Ishikawa (cell line): ENCODE measurements around the gene DIP2C.

ENCODE experiments used
- CEBPB ChIP-seq: IDR thresholded peaks from 2 replicates; pipeline ENCODE4 v1.6.1; 2012
- CREB1 ChIP-seq: IDR thresholded peaks from 2 replicates; pipeline ENCODE4 v1.6.1; 2012; ENCODE audit warnings: low read depth
- EGR1 ChIP-seq: IDR thresholded peaks from 2 replicates; pipeline ENCODE4 v1.6.1; 2012
- EP300 ChIP-seq: IDR thresholded peaks from 2 replicates; pipeline ENCODE4 v1.6.1; 2012; ENCODE audit warnings: borderline replicate concordance
- FOXM1 ChIP-seq: IDR thresholded peaks from 2 replicates; pipeline ENCODE4 v1.6.1; 2012; ENCODE audit warnings: low read depth, borderline replicate concordance
- MAX ChIP-seq: IDR thresholded peaks from 2 replicates; pipeline ENCODE4 v1.6.1; 2012
- NFIC ChIP-seq: IDR thresholded peaks from 2 replicates; pipeline ENCODE4 v1.6.1; 2012
- RAD21 ChIP-seq: IDR thresholded peaks from 2 replicates; pipeline ENCODE4 v1.6.1; 2012; ENCODE audit warnings: low read depth
- REST ChIP-seq: IDR thresholded peaks from 2 replicates; pipeline ENCODE4 v1.6.1; 2012; ENCODE audit warnings: low read depth, mild to moderate bottlenecking
- TAF1 ChIP-seq: IDR thresholded peaks from 2 replicates; pipeline ENCODE4 v1.6.1; 2012; ENCODE audit warnings: low read depth, mild to moderate bottlenecking
- TCF12 ChIP-seq: IDR thresholded peaks from 2 replicates; pipeline ENCODE4 v1.6.1; 2012; ENCODE audit warnings: low read depth
- TEAD4 ChIP-seq: IDR thresholded peaks from 2 replicates; pipeline ENCODE4 v1.6.1; 2012
- USF1 ChIP-seq: IDR thresholded peaks from 2 replicates; pipeline ENCODE4 v1.6.1; 2012
- YY1 ChIP-seq: IDR thresholded peaks from 2 replicates; pipeline ENCODE4 v1.6.1; 2012; ENCODE audit warnings: low read depth
- ZBTB7A ChIP-seq: IDR thresholded peaks from 2 replicates; pipeline ENCODE4 v1.6.1; 2012; ENCODE audit warnings: low read depth

Gene DIP2C

GRCh38 chr10:436911-437665 lies 252.4 kb downstream of the DIP2C start:
- no peak for TF ChIP-seq NFIC
- no peak for TF ChIP-seq YY1
- TF ChIP-seq TAF1: peak; percentile 37; the same call in 1 of the 2 replicates
- 0 out of 2 replicates have a peak, but pooled peaks have one; percentile 33 for TF ChIP-seq EGR1
- peak; percentile 67 for TF ChIP-seq MAX
- no peak for TF ChIP-seq FOXM1

- TF ChIP-seq TEAD4 (no peak), USF1 (peak; percentile 10; the same call in 1 of the 2 replicates), MAX (peak; percentile 94), TAF1 (peak; percentile 65; the same call in 1 of the 2 replicates), YY1 (no peak), EGR1 (0 out of 2 replicates have a peak, but pooled peaks have one; percentile 11)
Observed at GRCh38 chr10:436013-436697, 253.3 kb downstream of the DIP2C start.

- no peak for TF ChIP-seq EGR1
- no peak for TF ChIP-seq TCF12
- TF ChIP-seq EP300: no peak
- no peak for TF ChIP-seq CEBPB
- no peak for TF ChIP-seq FOXM1
- TF ChIP-seq RAD21: no peak
- TF ChIP-seq USF1: no peak
Observed at GRCh38 chr10:435397-435796, 254.1 kb downstream of the DIP2C start.

- TF ChIP-seq TCF12 (no peak), TAF1 (no peak), CREB1 (no peak), TEAD4 (no peak), EGR1 (no peak), ZBTB7A (no peak), EP300 (no peak), REST (no peak), CEBPB (no peak), NFIC (no peak), YY1 (no peak), USF1 (no peak)
Observed at GRCh38 chr10:429696-430095, 259.8 kb downstream of the DIP2C start.

- TF ChIP-seq USF1 (no peak), MAX (no peak), YY1 (no peak), TAF1 (no peak), TCF12 (no peak), FOXM1 (no peak), CEBPB (no peak), CREB1 (no peak), RAD21 (no peak), ZBTB7A (no peak), TEAD4 (no peak), REST (no peak), EP300 (no peak), EGR1 (no peak), NFIC (no peak)
Observed at GRCh38 chr10:427761-428519, 261.5 kb downstream of the DIP2C start.
